ENCODE measurements around the gene CTXND1.

GRCh38 chr15:80260551-80260950 is 8.5 kb upstream of the CTXND1 start:
- no peak for TF ChIP-seq POLR2AphosphoS5 (IDR thresholded peaks at IDR 0.05; ENCODE audit: low read depth)
- TF ChIP-seq CTCF (IDR thresholded peaks at IDR 0.05; ENCODE audit: insufficient read depth, low read length) = no peak
- TF ChIP-seq GABPA (IDR thresholded peaks at IDR 0.05; ENCODE audit: low read depth) = no peak
- TF ChIP-seq REST (IDR thresholded peaks at IDR 0.05; ENCODE audit: insufficient replicate concordance, low read depth) = no peak

Measured in HL-60 (cell line).